GM12873 (cell line): ENCODE results near the gene TLK2.

Experiments
- TF ChIP-seq, protein P1 (sequence below): IDR thresholded peaks from 2 replicates; pipeline ENCODE4 v1.5.1; 2012; ENCODE audit warnings: low read depth, mild to moderate bottlenecking, moderate library complexity, low read length, control low read depth; ENCODE audit not compliant: insufficient read depth; ENCODE audit errors: missing control alignments

The TLK2 gene

DNA sequence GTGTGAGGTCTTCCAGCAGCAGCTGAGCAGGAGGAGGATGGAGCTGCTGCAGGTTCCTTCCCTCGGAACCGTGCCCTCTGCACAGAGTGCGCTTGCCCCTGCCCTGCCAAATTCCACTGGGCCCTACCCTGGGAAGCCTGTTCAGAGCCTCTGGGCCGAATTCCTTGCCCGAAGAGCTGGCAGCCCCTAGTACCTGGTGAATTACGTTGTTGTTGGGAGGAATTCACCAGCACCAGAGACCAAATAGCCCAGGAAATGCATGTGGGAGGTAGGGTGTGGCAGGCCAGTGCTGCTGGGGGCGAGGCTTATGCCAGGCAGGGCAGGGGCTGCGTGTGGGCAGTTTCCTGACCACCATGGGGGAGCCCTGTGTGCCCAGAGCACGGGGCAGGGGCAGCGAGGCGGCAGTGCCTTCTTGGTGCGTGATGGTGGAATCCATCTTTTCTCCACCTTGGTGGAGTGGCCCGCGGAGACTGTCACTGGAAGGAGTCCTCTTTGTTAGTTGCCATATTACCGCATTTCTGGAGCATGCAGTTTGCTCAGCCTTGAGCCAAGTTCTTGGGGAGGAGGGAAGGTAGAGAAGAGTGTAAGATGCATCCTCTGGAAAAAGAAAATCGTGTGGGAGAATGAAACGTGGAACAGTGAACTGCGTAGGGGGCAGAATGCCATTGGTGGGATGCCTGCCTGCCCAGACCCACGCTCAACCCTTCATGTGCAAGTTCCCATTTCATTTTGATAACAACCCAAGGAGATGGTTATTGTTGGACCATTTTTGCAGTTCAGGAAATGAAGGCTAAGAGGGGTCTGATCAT lies 151.1 kb downstream of the TLK2 start:
- TF ChIP-seq, protein P1, sequence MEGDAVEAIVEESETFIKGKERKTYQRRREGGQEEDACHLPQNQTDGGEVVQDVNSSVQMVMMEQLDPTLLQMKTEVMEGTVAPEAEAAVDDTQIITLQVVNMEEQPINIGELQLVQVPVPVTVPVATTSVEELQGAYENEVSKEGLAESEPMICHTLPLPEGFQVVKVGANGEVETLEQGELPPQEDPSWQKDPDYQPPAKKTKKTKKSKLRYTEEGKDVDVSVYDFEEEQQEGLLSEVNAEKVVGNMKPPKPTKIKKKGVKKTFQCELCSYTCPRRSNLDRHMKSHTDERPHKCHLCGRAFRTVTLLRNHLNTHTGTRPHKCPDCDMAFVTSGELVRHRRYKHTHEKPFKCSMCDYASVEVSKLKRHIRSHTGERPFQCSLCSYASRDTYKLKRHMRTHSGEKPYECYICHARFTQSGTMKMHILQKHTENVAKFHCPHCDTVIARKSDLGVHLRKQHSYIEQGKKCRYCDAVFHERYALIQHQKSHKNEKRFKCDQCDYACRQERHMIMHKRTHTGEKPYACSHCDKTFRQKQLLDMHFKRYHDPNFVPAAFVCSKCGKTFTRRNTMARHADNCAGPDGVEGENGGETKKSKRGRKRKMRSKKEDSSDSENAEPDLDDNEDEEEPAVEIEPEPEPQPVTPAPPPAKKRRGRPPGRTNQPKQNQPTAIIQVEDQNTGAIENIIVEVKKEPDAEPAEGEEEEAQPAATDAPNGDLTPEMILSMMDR: no peak

DNA sequence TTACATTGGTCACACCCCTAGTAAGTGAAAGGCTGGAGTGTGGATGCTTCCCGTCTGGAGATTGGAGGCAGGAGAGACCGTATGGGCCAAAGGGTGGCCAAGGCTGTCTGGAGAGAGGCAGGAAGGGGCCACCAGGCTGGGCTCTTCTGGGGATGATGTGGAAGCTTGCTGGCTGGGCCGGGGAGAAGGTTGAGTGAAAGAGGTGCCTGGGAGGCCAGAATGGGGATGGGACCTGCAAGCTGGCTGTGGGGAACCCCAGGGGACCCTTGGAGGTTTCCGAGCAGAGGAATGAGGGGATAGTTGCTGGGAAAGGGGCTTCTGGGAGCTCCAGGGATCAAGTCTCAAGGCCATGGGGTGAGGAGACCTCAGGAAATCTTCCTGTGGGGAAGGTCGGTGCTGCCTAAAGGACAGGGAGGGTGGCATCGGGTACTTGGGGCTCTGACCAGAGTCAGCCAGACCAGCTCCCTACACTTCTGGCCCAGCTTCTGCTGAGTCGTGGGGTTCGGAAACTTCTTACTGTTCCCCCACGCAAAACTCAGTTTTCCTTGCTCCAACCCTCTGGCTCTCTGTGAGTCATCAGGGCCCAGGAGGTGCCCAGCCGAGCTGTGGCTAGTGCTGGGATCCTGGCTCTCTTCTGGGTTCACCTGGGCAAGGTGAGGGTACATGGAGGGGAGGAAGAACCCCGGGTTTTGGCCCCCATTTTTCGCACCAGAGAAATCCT lies 151.9 kb downstream of the TLK2 start:
- TF ChIP-seq, protein P1: no peak

DNA sequence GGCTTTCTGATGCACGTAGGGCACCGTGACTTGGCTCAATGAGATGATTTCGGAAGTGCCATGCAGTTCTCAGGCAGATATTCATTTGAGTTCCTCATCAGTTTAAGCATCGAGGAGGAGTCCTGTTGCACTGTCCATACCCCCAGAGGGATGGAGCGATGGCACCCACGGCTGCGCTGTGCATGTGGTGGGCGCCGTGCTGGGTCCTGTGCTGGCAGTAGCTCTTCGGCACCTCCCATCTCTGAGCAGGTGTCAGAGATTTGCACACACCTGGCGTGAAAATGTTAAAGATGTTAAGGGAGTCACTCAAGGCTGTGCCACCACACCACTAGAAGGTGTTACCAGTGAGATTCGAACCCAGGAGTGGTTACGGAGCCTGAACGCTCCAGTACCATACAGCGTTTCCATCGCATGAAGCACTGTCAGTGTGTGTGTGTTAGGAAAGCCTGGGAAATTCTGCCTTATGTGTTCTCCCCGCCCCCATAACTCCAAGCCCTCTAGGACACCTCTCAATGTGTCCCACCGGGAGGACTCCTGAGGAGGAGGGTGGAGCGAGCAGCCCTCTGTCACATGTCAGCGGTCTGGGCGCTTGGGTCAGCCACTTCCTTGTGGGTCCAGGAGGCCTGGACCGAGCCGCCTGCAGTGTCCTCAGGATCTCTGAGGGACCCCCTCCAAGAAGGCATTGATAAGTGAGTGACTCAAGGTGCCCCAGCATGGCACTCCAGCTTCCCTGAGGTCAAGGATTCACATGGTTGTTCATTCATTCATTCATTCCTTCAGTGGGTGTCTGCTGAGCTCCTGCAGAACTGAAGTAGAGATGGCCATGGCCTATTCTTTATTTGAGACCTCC lies 152.7 kb downstream of the TLK2 start:
- TF ChIP-seq, protein P1: no peak

DNA sequence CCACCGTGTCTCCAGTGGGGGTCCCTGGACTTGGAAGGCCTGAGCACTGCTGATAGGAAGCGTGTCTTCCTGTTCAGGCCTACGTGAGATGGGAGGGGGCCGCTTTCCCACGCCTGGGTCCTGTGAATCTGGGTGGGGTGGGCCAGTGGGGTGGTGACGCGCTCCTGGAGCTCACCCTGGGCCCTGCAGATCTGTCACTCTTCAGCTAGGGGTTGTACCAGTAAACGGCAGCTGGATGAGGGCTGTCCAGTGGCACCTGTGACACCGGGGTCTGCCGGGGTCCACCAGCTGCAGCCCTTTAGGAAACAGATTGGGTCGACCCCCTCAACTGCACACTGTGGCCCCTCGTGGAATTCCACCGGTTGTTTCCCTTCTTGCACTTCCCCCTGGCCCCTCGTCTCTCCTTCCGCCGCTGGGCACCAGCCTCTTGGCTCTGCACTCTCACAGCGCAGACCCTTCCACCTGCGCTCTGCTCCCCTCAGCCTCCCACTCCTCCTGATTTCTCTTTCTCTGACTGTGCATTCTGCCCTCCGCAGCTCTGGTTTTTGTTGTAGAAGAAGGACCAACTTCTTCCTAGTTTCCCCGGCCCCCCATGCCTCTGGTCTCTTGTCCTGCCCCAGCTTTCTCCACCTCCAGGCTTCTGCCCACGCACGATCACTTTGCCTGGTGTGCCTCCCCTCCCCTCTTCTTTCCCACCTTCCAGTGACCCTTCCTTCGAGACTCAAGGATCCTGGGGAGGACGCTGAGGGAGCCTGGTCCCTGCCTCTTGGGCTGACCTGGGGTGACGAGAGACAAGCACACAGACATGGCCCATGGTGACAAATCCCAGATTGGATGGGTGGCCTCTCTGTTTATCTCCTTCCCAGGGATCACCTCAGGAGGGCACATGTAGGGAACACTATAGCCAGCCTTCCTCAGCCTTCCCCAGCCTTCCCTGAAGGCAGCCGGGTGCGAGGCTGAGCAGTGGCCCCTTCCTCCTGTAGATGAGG lies 153.6 kb downstream of the TLK2 start:
- TF ChIP-seq, protein P1: no peak

DNA sequence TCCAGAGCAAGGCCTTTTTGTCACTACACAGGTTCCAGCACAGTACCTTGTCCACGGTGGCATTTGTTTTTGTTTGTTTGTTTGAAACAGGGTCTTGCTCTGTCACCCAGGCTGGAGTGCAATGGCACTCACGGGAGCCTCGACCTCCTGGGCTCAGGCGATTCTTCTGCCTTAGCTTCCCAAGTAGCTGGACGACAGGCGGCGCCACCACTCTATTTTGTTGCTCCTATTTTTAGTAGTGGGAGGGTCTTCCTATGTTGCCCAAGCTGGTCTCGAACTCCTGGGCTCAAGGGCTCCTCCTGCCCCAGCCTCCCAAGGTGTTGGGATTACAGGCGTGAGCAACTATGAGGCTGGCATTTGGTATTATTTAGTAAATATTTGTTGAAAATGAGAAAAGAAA lies 159.2 kb downstream of the TLK2 start:
- TF ChIP-seq, protein P1: no peak

DNA sequence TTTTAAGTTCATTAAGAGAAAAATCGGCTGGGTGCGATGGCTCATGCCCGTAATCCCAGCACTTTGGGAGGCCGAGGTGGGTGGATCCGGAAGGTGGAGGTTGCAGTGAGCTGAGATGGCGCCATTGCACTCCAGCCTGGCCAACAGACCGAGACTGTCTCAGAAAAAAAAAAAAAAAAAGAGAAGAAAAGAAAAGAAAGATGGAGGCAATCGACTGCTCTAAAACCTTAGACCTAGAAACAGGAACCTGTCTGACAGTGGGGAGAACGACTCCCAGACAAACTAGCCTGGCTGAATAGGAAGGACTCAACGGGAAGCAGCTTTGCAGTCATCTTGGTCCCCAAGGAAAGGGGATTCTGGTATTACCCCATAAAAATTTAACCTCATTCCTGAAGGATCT lies 162.5 kb downstream of the TLK2 start:
- TF ChIP-seq, protein P1: no peak
